Vagina (tissue), 2 donors: ENCODE measurements around the gene TLR5.

ENCODE experiments used
- CTCF ChIP-seq, 3 experiments: fragments of 450-650 bp in 2 of 3; fragments of 200-600 bp in 1 of 3; sonication (generic) in 1 of 3; IDR thresholded peaks; one replicate each; pipeline ENCODE4 v1.5.1; 2017 to 2019; ENCODE audit warnings: antibody characterized with exemption in 3 of 3, mild to moderate bottlenecking in 2 of 3, moderate library complexity in 2 of 3
- POLR2AphosphoS5 ChIP-seq, 2 donors: sonication (generic); formaldehyde crosslinking; IDR thresholded peaks; one replicate each; pipeline ENCODE4 v1.9.0; 2017; ENCODE audit warnings: antibody characterized with exemption in 2 of 2, mild to moderate bottlenecking in 2 of 2, low read depth in 1 of 2; ENCODE audit not compliant: insufficient read depth in 1 of 2

GRCh38 chr1:223105568-223105967, 37.5 kb downstream of the TLR5 start:
- no peak for TF ChIP-seq POLR2AphosphoS5 (IDR thresholded peaks at IDR 0.05; ENCODE audit: insufficient read depth in 1 of 2, low read depth in 1 of 2)
- no peak for TF ChIP-seq CTCF (IDR thresholded peaks at IDR 0.05)
